OCI-LY1 (cell line): ENCODE results near the gene FHIT.

Source experiments
- H2AFZ ChIP-seq: fragments of 200-600 bp; sonication (generic), shearing (Covaris generic); 2 replicates; pipeline ENCODE4 v1.6.0; 2014; ENCODE audit warnings: antibody characterized with exemption, mild to moderate bottlenecking, low read length
- H3F3A ChIP-seq: fragments of 200-600 bp; sonication (generic), shearing (Covaris generic); 2 replicates; pipeline ENCODE4 v1.6.0; 2014; ENCODE audit warnings: mild to moderate bottlenecking, antibody characterized with exemption, low read length, moderate library complexity; ENCODE audit not compliant: insufficient read depth
- H3K27ac ChIP-seq: fragments of 200-600 bp; sonication (generic); 2 replicates; pipeline ENCODE4 v1.5.1; 2014; ENCODE audit warnings: low read length, mixed run types, mild to moderate bottlenecking, low read depth; ENCODE audit not compliant: poor library complexity, severe bottlenecking
- H3K27me3 ChIP-seq: fragments of 200-600 bp; sonication (generic); 2 replicates; pipeline ENCODE4 v1.6.0; 2014; ENCODE audit warnings: antibody characterized with exemption, mild to moderate bottlenecking, low read length, moderate library complexity; ENCODE audit not compliant: insufficient read depth
- H3K36me3 ChIP-seq: fragments of 200-600 bp; sonication (generic); 2 replicates; pipeline ENCODE4 v1.6.1; 2014; ENCODE audit warnings: mild to moderate bottlenecking, antibody characterized with exemption, low read length, moderate library complexity, mixed read lengths; ENCODE audit not compliant: insufficient read depth
- H3K4me1 ChIP-seq: fragments of 200-600 bp; sonication (generic); 2 replicates; pipeline ENCODE4 v1.5.1; 2014; ENCODE audit warnings: mild to moderate bottlenecking, low read length, moderate library complexity; ENCODE audit not compliant: insufficient read depth, severe bottlenecking
- H3K4me2 ChIP-seq: fragments of 200-600 bp; sonication (generic), shearing (Covaris generic); 2 replicates; pipeline ENCODE4 v1.6.1; 2014; ENCODE audit warnings: low read length
- H3K4me3 ChIP-seq: fragments of 200-600 bp; sonication (generic); 2 replicates; pipeline ENCODE4 v1.5.1; 2014; ENCODE audit warnings: low read length, low read depth, mild to moderate bottlenecking, mixed read lengths; ENCODE audit not compliant: poor library complexity, severe bottlenecking
- H3K79me2 ChIP-seq: fragments of 200-600 bp; shearing (Covaris generic); 2 replicates; pipeline ENCODE4 v1.6.1; 2016; ENCODE audit warnings: mixed run types, low read length, mixed read lengths; ENCODE audit not compliant: insufficient read depth
- H3K9ac ChIP-seq: fragments of 200-600 bp; sonication (generic), shearing (Covaris generic); 2 replicates; pipeline ENCODE4 v1.6.1; 2014; ENCODE audit warnings: mild to moderate bottlenecking, low read length, mixed read lengths
- H3K9me2 ChIP-seq: fragments of 200-600 bp; sonication (generic), shearing (Covaris generic); 2 replicates; pipeline ENCODE4 v1.6.1; 2014; ENCODE audit warnings: low read depth, mild to moderate bottlenecking, low read length, mixed read lengths
- H3K9me3 ChIP-seq: fragments of 200-600 bp; shearing (Covaris generic); 2 replicates; pipeline ENCODE4 v1.6.1; 2014; ENCODE audit warnings: low read length, mixed read lengths
- H4K20me1 ChIP-seq: fragments of 200-600 bp; sonication (generic), shearing (Covaris generic); 2 replicates; pipeline ENCODE4 v1.6.0; 2016; ENCODE audit warnings: mild to moderate bottlenecking, low read length; ENCODE audit not compliant: insufficient read depth
- EZH2 ChIP-seq: fragments of 200-600 bp; sonication (generic), shearing (Covaris generic); IDR thresholded peaks from 2 replicates; pipeline ENCODE4 v1.8.0; 2017; ENCODE audit warnings: borderline replicate concordance, mixed run types, mild to moderate bottlenecking, antibody characterized with exemption, low read length, moderate library complexity, mixed read lengths
- TF ChIP-seq, protein P1 (sequence below): fragments of 200-600 bp; sonication (generic), shearing (Covaris generic); IDR thresholded peaks from 2 replicates; pipeline ENCODE4 v1.5.1; 2017; ENCODE audit warnings: mild to moderate bottlenecking, antibody characterized with exemption, low read length, moderate library complexity, mixed read lengths

Gene FHIT

DNA sequence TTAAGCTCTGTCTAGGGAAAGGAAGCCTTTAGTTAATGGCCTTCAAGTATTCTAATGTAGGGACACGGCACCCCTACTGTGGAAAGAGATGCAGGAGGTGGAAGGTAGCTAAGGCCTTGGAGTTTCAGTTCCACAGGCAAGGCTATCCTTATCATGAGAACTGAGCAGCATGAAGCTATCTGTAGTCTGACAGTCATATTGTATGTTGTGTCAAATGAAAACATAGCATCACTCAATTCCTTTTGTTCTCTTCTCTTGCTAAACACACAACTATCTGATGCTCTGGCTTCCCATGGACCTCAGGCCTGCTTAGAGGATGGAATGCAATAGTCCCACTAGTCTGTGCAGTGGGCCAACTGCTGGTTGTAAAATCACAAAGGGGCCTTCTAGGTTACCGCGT is 380.9 kb downstream of the FHIT start:
- Histone ChIP-seq H3K9me2 (no peaks in the 10 kb centered on the region), H3K9ac (no peak overlapping the region), H3K79me2 (no peaks in the 10 kb centered on the region), H3K36me3 (no peaks in the 10 kb centered on the region), H3K4me2 (no peak overlapping the region), H3K27me3 (no peaks in the 10 kb centered on the region), H3K9me3 (no peaks in the 10 kb centered on the region), H3K4me1 (no peaks in the 10 kb centered on the region), H3K4me3 (no peak overlapping the region), H3K27ac (no peak overlapping the region), H2AFZ (no peak overlapping the region), H3F3A (no peaks in the 10 kb centered on the region), H4K20me1 (no peaks in the 10 kb centered on the region)
- TF ChIP-seq EZH2, result no peak
- TF ChIP-seq, protein P1, sequence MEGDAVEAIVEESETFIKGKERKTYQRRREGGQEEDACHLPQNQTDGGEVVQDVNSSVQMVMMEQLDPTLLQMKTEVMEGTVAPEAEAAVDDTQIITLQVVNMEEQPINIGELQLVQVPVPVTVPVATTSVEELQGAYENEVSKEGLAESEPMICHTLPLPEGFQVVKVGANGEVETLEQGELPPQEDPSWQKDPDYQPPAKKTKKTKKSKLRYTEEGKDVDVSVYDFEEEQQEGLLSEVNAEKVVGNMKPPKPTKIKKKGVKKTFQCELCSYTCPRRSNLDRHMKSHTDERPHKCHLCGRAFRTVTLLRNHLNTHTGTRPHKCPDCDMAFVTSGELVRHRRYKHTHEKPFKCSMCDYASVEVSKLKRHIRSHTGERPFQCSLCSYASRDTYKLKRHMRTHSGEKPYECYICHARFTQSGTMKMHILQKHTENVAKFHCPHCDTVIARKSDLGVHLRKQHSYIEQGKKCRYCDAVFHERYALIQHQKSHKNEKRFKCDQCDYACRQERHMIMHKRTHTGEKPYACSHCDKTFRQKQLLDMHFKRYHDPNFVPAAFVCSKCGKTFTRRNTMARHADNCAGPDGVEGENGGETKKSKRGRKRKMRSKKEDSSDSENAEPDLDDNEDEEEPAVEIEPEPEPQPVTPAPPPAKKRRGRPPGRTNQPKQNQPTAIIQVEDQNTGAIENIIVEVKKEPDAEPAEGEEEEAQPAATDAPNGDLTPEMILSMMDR, result no peak

DNA sequence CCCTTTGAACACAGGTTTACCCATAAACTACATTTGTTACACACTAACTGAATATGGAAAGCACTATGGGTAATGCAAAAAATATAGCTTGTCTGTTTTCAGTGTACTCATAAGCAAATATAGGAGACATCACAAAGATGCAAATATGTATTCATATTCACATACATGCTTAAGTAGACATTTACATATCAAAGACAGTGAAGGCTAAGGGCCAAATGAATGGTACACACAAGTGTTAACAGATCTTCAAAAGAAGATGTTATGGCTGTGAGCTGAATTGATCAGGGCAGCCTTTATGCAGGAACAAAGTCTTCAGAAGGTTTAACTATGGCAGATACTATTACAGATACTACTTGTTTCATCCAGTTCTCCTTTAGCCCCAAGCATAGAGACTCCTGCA is 384.1 kb downstream of the FHIT start:
- no peaks in the 10 kb centered on the region for H4K20me1 ChIP-seq
- no peak overlapping the region for H3K4me2 ChIP-seq
- no peaks in the 10 kb centered on the region for H3K36me3 ChIP-seq
- H3K79me2 ChIP-seq, result no peaks in the 10 kb centered on the region
- H3K9ac ChIP-seq, result no peak overlapping the region
- no peaks in the 10 kb centered on the region for H3K27me3 ChIP-seq
- no peaks in the 10 kb centered on the region for H3K9me3 ChIP-seq
- no peaks in the 10 kb centered on the region for H3K9me2 ChIP-seq
- TF ChIP-seq EZH2, result no peak
- TF ChIP-seq, protein P1, result no peak
- no peak overlapping the region for H3K4me3 ChIP-seq
- no peak overlapping the region for H3K27ac ChIP-seq
- H3K4me1 ChIP-seq, result no peaks in the 10 kb centered on the region
- no peaks in the 10 kb centered on the region for H3F3A ChIP-seq
- no peak overlapping the region for H2AFZ ChIP-seq

DNA sequence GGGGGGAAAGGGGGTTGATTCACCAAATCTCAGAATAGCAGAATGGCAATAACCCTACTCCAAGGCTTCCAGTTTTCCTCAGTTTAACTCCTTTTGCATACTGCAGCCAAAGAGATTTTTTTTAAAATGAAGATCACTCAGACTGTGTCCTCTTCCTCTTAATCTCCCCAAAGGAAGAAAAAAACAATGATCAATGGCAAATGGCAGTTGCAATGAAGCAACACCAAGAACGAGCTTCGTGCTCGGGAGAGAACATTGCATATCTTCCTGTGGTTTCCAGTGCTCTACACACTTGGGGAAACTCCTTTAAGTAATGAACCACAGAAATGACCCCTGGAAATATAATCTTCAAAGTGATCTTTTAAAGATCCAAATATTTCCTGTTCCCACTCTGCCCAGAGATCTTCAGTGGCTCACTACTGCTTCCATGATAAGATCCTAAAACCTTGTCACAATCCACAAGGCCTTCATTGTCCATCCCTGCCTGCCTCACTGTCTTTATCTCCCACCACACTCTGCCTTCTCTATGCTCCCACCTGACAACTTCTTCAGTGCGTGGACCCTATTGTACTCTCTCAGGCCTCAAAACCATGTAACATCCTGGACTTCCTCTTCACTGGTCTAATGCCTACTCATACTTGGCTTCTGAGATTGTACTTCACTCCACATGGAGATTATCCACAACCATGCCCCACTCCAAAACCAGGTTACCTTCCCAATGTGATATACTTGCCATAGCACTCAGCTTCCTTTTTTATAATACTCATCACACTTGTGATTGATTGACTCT is 394.8 kb downstream of the FHIT start:
- H3K9ac ChIP-seq, result no peak overlapping the region
- no peaks in the 10 kb centered on the region for H4K20me1 ChIP-seq
- no peak overlapping the region for H3K4me3 ChIP-seq
- no peak overlapping the region for H2AFZ ChIP-seq
- TF ChIP-seq EZH2, result no peak
- TF ChIP-seq, protein P1, result no peak
- H3K27me3 ChIP-seq, result no peaks in the 10 kb centered on the region
- no peaks in the 10 kb centered on the region for H3K9me3 ChIP-seq
- no peak overlapping the region for H3K4me2 ChIP-seq
- H3K4me1 ChIP-seq, result no peaks in the 10 kb centered on the region
- no peaks in the 10 kb centered on the region for H3K36me3 ChIP-seq
- H3K79me2 ChIP-seq, result no peaks in the 10 kb centered on the region
- H3K27ac ChIP-seq, result no peak overlapping the region
- H3K9me2 ChIP-seq, result no peaks in the 10 kb centered on the region
- H3F3A ChIP-seq, result no peaks in the 10 kb centered on the region
